ENCODE results near the gene LRRC8D.

The LRRC8D gene

DNA sequence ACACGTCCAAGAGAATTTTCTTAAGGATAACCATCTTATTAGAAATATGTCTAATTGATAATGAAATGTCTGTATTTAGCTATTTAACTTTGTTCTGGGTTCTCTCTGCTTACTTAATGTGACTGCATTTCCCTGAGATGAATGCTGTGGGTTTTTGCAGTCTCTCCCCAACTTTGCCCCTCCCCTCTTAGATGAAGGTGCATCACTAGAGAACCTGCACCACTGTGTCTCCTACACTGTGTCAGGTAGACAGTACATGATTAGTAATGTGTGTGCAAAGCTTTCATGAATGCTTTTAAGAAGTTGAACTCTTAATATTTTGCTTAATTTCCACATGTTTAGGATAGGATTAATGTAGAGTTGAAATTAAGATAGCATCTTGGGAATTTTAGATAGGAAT, 51.7 kb downstream of the LRRC8D start:
- no peak for FAIRE-seq

DNA sequence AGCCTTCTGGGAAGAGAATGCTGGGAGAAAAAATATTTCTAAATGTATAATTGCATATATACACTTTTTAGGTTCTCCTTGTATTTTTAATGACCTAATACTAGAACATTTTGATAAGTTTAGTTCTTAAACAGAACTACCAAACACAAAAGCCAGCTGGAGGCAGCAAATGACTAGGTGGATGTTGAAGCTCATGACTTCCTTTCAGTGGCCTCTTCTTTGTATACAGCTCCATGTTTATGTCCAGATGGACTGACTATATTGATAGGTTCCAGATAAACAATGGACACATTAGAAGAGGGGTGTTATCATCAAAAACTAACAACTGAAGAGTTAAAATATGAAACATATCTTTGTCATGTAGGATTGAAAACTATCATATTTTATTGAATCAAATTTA, 52.5 kb downstream of the LRRC8D start:
- FAIRE-seq, result no peak

DNA sequence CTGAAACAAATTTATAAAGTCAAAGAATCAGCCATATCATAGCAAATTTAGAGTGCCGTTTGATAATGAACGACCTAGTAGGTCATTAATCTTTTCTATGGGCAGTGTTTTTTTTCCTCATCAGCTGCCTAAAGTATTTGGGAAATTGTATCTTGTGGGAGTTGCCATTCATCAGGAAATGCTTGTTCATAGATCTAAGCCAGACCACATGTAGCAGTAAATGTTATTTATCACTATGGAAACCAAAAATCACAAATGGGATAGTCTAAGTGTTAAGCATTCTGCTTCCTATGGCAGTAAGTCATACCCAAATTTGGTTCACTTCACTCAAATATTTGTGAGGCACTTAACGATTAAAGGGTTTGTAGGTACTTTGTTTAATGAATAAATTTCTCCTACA, 52.9 kb downstream of the LRRC8D start:
- FAIRE-seq, result no peak

DNA sequence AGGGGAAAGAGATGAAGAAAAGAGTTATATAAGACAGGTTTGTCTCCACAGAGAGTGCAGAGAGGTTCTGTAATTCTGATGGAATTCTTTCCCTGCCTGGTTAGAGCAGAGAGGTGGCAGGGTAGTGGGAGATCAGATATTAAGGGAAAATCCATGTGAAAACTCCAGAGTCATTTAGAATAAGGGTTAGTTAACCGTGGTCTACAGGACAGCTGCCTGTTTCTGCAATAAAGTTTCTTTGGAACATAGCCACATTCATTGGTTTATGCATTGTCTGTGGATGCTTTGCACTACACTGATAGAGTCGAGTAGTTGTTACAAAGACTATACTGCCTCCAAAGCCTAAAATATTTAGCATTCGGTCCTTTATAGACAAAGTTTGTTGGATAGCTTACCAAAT, 55.6 kb downstream of the LRRC8D start:
- FAIRE-seq, result no peak

DNA sequence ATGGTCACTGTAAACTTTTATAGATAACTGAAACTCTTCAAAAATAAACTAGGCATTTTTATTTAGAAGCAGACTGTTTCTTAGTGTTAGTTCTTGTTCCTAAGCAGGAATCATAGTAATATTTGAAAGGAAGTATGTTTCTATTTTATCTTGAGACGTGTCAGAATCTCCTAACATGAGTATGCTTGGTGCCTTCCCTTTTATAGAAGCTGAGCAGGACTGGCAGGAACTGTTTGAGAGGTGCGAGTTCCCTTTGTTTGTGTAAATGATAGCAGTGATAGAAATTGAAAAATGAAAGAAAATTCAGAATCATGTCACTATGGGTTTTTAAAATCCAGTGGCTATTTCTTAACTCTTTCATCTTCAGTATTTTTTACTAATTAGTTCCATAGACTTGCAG, 56.9 kb downstream of the LRRC8D start:
- no peak for FAIRE-seq

DNA sequence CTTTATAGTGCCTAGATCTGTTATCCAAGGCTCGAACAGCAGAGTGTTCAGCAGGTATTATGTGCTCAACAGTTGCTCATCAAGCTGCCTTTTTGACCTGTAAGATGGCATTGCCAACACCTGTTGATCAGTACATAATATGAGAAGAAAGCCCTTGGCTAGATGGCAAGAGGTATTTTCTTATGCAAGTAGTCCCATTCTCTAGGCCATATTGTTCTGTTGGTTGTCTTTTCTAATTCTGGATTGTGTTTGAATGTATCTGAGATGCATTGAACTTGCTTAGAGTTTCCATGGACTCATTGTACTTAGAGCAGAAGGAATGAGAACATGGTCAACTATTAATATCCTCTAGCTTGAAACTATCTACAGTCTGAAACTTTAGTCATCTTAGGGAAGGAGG, 57.4 kb downstream of the LRRC8D start:
- FAIRE-seq, result no peak

DNA sequence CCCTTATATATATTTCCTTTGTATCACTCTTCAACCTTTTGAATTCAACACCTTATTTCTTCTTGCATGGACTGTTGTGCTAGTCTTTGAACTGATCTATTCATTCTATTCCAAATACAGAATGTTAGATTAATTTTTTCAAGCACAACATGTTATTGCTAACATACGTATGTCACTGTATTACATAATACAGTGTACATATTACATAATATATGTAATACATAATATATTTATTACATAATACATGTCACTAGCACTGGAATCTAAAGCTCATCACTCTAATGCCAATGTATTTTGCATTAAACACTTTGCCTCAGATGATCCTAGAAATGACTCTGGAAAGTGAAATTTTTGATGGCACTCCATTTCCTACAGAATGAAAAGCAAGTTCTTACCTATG, 59.8 kb downstream of the LRRC8D start:
- FAIRE-seq, result peak; percentile 29

DNA sequence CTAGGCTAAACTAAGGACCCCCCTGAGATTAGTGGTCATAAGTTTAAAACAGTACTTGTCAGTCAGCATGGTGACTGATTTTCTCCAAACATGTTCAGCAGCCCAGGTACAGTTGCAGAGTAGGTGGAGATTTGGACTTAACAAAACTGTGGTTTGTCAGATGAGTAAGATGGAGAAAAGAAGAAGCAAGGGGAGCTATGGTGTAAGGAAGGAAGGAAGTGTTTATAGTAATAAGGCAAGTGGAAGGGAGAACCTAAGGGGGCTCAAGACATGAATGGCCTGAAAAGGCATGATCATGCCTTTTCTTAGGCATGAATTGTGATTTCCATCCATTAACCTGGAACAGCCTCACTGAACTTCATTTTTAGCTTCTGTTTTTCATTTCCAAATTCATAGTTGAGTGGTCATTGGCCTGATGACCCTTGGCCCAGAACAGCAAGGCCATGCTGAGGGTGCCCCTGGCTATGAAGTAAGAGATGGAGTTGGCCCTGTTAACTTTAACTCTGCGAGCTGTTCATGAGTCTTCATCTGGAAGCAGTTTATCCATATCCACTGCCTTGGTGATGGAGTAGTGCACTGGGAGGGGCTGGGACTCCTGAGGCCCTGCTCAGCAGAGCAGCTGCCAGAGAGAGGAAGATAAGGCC, 60.7 kb downstream of the LRRC8D start:
- no peak for FAIRE-seq

DNA sequence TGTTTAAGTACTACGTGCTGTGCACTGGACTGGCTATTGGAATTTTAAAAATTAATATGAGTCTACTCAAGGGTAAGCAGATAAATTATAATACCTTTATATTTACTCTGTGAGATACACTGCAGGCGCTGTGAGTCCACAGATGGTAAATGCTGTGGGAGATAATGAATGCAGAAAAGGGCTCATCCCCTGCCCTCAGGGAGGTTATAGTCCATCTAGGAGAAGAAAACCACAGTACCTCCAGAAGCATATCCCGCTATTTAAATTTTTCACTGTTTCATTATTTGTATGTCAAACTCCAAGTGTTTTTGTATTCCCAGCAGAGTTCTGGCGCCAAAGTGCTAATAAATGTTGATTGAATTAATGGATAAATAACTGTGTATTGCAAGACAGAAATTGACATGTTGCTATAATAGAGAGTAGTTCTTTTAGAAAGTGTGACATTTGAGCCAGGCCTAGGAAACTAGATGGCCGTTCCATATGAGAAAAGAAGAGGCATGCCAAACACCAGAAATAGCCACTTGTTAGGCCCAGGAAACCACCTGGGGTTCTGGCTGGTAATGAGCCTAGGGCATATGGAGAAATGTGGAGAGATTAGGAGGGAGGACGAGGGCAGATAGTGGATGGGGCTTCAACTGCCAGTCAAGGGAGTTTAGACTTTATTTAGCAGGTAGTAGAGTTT, 61.7 kb downstream of the LRRC8D start:
- no peak for FAIRE-seq

DNA sequence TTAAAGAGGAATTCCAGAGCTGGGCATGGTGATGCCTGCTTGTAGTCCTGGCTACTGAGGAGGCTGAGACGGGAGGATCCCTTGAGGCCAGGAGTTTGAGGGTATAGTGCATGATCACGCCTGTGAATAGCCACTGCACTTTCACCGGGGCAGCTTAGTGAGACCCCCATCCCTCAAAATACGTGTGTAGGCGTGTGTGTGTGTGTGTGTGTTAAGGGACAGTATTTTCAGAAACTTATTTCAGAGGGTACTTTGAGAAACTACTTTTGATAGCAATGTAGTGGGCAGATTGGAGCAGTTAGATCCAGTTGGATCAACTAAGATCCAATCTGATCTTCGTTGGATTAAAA, 62.2 kb downstream of the LRRC8D start:
- no peak for FAIRE-seq

DNA sequence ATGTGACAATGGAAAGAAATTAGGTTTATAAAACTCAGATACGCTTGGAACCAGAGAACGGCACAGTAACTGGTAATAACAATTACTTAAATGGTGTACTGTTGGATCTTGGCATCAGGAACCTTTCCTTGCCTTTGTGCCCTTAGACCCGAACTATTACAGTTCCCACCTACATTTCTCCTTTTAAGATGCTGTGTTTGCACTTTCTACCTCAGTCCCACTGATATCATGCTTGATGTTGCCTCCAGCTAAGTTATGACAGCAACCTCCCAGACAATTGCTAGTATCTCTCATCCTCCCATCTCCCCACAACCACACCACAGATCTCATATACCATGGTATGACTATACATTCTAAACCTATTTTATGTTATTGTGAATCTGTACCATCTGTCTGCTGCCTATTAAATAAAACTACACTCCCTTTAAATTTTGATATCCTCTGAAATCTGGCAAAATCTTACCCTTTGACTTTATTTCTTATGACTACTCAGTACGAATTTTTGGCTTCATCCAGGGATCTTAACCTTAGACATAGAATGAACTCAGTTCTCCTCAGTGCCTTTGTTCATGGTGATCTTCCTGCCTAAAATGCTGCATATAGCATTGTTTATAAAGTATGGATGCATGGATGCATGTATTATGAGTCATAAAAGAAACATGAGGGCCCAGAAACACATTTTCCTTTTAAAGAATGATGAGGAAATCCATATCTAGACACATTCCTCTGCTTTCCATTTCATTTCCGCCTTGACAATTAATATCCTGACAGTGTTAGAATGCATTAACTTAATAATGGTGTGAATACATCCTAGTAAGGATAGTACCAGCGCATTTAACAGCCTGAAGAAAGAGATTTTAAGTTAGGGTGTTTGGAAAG, 64.1 kb downstream of the LRRC8D start:
- FAIRE-seq, result no peak

DNA sequence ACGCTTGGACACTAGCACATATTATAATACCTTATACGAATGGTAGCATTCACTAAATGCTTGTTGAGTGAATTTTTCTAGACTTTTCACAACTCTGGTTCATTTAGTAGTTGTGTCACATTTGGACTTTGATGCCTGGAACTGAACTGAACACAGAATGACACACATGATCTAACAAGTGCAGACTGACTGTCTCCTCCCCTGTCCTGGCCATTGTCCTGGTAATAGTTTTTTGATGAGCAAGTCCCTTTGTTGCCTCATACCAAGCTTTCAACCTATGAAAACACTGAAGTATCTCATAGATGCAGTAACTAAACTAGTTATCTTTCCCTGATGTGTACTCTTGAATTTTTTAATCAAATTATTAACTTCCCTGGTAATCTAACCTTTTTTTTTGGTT, 66.4 kb downstream of the LRRC8D start:
- no peak for FAIRE-seq

DNA sequence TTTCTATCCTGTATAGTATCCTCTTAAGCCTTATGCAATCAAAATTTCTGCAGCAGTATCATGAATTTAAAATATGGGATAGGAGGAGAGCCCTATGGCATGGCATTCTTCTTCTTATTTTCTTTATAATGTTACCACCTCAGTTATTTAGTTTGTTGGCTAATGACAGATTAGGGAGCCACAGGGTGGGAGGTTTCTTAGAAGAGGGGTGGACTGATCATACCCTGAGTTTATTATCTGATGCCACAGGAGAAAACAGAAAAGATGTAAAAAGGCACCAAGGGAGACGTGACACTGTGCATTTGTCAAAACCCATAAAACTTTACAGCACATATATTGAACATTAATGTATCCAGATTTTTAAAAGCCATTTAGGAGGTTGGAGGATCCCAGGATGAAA, 66.9 kb downstream of the LRRC8D start:
- FAIRE-seq, result no peak

DNA sequence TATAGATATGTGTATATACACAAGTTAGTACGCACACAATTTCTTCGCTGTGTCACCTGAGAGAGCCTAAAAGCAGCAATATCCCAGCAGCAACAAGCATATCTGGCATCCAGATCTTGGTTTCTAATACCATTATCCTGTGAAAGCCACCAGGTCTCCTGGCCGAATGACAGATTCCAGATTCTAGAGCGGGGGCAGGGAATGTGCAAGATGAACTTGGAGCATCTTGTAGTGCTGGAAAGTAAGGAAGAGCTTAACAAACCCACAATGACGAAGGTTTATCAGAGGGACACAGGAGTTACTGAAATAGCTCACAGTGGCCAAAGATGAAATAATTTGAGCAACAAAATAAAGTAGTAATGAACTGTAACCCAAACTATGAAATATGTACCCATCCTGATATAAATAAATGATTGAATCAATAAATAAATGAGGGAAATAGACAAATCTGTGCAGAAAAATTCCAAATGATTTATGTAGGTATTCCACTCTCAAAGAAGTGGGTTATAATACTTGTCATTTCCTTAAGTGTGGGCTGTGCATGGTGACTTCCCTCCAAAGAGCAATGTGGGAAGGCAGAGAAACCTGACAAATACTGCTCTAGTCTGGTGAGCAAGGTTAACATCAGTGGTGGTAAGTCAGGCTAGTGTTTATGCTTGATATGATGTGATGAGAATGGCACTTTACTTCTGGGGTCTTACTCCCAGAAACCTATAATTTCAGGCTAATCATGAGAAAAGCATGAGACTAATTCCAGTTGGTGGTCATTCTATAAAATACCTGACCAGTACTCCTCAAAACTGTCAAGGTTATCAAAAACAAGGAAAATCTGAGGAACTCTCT, 67.9 kb downstream of the LRRC8D start:
- no peak for FAIRE-seq

DNA sequence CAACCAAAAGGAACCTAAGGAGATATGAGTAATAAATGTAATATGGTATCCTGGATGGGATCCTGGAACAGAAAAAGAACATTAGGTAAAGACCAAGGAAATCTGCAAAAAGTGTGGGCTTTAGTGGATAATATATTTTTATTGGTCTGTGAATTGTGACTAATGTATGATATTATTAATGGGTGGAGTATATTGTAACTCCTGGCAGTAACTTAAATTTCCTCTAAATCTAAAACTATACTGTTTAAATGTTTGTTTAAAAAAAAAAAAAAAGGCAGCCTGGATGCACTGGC, 68.4 kb downstream of the LRRC8D start:
- FAIRE-seq, result no peak

DNA sequence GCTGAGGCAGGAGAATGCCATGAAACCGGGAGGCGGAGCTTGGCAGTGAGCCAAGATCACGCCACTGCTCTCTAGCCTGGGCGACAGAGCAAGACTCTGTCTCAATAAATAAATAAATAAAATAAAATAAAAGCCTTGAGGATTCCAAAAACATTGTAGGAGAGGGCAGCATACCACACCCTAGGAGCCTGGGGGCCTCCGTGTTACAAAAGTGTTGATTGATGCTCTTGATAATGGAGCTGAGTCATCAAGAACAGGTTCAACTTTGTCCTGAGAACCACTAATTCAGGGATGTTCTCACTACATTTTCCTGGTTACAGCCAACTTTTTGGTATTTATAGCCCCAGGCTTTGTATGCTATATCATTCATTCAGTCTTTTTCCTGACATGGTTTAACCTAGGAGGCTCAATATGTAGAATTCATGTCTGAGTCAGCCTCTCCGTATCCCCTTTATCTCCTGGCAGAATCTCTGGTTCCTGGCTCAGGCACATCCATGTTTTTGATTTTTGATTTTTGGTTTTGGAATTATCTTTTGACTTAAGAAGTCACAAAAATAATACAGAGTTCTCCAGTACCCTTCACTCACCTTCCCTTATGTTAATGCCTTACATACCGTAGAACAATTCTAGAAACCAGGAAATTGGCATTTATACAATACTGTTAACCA, 69.4 kb downstream of the LRRC8D start:
- FAIRE-seq, result no peak

DNA sequence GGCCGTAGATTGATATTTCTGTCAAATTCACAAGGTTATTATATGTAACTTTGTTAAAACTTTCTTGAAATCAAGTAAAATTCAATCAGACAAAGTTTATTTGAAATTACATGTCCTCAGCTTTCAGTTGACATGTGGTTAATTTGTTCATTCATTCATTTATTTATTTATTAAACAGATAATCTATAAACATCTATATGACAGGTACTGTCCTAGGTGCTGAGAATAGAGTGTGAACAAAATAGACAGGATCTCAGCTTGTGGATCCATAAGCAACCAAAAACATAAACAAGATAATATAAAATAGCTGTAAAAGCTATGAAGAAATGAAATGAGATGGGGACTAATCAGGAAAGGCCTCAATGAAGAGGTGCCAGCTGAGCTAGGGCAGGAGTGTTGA, 72.0 kb downstream of the LRRC8D start:
- FAIRE-seq, result no peak

DNA sequence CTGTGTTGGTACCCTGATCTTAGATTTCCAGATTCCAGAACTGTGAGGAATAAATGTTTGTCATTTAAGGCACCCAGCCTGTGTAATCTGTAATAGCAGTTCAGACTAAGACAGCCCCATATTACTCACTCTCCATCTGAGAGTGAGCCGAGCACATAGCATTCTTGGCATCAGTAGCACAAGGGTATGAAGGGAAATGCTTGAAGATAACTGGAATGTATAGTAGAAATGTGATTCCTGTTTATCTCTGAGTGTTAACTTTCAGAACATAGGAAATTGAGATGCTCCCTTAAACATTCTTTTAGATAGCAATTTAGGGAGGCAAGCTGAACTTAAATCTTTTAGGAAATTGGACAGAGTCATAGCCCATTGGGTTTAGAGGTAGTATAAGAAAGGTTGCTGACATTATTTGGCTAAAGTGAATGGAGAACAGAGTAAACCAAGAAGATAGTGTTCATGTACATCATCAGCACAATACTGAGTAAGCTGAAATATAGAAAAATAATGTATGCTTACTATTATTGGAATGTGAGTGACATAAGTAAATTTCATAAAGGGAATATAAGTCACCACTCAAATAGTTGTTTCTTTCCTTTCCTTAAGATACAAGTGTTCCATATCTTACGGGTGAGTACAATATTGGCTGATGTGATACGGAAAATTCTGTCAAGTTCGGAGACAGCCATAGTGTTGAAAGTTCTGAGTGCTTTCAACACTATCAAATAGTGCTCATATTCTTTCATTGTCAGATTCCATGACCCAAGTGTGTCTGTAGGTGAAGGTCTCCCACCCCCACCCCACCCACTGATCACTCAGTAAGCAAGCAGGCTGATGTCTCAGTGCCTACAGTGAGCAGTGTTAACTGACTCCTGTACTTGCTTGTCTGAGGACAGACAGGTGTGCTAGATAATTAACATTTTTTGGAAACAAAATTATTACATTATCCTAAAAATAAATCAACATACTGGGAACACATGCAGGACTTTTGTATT, 73.7 kb downstream of the LRRC8D start:
- FAIRE-seq, result no peak

DNA sequence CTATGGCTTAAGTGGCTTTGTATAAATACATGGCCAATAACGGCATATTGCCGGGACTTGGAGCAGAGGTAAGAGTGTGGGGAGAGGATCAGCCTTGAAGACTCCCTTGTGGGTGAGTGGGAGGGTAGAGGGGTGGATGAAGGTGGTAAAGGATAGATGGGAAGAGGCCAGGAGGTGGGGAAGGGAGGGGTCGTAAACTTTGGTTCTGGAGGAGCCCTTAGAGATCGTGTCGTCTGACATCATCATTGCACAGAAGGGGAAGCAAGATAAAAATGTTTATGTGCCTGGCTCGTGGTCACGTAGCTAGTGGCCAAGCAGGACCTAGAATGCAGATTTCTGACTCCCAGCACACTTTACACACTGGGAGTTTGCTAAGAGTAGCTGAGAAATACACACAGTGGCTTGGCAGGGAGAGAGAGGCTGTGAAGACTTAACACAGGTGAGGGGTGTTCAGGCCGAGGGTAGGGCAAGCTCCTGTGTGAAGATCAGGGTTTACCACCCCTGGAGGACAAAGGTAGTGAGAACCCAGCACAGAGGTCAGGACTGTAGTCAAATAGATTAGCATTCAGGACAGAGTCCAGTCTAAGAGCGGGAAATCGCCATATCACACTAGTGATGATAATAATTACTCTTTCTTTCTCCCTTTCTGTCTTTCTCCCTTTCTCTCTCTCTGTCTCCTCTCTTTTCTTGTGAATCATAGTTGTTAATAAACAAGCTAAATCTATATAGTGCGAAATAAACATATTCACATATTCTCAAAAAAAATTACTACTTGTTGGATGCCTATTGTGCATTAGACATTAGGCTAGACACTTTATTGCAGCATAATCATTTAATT, 75.5 kb downstream of the LRRC8D start:
- FAIRE-seq, result no peak

DNA sequence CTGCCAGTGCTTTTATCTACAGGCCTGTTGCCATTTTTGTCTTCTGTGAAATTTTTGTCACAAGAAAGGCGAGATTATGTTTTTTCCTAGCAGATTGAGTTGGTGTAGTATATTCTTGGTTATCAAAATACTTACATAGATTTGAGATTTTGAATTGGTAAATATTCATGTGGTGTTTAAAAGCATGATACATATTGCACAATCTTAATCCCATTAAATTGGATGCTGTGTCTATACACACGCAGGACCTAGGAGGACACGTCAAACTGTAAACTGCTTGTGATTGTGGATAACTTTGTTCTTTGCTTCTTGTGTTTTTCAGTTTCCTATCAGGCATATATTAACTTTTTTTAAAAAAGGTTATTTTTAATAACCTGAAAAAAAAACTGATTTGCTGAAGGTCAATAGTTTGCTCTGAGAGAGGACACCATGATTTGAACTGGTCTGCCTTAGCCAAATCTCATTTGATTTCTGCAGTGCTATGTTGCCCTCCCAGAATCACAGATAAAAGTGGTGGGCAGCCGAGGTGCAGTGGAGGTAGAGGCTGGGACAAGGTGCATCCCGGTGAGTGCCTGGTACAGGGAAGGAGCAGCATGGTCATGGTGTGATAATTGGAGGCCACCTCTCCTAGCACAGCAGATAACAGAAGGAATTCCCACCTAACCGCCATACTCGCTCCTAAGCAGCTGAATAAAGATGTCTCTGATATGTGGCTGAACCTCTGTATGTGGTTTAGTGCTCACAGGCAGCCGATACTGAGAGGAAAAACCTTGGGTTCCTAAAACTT, 76.7 kb downstream of the LRRC8D start:
- FAIRE-seq, result no peak
